ENCODE measurements around the gene RASL10B. TPM values are rescaled to one million over a fixed set of nuclear protein-coding genes. Genes with fewer than 3 reads are reported as not detected.

Gene RASL10B
- total RNA-seq, 1 experiment from 2014 or later = 4.3 TPM

DNA sequence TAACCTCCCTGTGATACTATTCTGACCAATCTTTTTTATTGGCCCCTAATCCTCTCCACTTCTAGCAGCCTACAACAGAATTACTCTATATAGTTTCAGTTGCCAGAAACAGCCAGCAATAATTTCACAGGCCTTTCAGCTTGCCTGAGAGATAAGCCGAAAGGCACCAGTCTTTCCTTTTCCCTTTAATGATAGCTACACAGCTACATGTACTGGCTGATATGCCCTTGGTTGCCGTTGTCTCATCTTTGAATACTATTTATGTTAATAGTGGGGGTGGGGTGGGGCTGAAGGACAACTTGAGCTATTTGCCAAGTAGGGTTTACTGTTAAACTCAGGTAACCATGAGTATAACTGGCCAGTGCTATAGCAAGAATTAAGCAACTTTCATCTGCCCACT, 35.8 kb upstream of the RASL10B start:
- H3K27me3 ChIP-seq (ENCODE audit: control insufficient read depth, insufficient read depth, low read length) = no peaks in the 10 kb centered on the region
- H3K4me1 ChIP-seq (ENCODE audit: control insufficient read depth, insufficient read depth, low read length) = peaks cover 9% of the 10 kb centered on the region; the same call in 1 of the 2 replicates
- H3K36me3 ChIP-seq (ENCODE audit: control insufficient read depth, insufficient read depth, low read length) = peaks cover 42% of the 10 kb centered on the region
- intact Hi-C loops (cut with micrococcal nuclease; ENCODE audit: unreplicated experiment) = no loop called here
- CTCF ChIA-PET = no interaction called here
- no peak overlapping the region for H3K27ac ChIP-seq (ENCODE audit: low read length)
- TF ChIP-seq, protein P1, sequence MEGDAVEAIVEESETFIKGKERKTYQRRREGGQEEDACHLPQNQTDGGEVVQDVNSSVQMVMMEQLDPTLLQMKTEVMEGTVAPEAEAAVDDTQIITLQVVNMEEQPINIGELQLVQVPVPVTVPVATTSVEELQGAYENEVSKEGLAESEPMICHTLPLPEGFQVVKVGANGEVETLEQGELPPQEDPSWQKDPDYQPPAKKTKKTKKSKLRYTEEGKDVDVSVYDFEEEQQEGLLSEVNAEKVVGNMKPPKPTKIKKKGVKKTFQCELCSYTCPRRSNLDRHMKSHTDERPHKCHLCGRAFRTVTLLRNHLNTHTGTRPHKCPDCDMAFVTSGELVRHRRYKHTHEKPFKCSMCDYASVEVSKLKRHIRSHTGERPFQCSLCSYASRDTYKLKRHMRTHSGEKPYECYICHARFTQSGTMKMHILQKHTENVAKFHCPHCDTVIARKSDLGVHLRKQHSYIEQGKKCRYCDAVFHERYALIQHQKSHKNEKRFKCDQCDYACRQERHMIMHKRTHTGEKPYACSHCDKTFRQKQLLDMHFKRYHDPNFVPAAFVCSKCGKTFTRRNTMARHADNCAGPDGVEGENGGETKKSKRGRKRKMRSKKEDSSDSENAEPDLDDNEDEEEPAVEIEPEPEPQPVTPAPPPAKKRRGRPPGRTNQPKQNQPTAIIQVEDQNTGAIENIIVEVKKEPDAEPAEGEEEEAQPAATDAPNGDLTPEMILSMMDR (IDR thresholded peaks at IDR 0.05) = no peak
- TF ChIP-seq TCF7L2 (IDR thresholded peaks at IDR 0.05; ENCODE audit: low read depth, low read length) (no peak), POLR2AphosphoS5 (IDR thresholded peaks at IDR 0.05; ENCODE audit: low read depth, low read length) (no peak), SIN3A (IDR thresholded peaks at IDR 0.05; ENCODE audit: borderline replicate concordance, insufficient read depth, low read depth, low read length) (no peak)
- TF ChIP-seq, protein P2, sequence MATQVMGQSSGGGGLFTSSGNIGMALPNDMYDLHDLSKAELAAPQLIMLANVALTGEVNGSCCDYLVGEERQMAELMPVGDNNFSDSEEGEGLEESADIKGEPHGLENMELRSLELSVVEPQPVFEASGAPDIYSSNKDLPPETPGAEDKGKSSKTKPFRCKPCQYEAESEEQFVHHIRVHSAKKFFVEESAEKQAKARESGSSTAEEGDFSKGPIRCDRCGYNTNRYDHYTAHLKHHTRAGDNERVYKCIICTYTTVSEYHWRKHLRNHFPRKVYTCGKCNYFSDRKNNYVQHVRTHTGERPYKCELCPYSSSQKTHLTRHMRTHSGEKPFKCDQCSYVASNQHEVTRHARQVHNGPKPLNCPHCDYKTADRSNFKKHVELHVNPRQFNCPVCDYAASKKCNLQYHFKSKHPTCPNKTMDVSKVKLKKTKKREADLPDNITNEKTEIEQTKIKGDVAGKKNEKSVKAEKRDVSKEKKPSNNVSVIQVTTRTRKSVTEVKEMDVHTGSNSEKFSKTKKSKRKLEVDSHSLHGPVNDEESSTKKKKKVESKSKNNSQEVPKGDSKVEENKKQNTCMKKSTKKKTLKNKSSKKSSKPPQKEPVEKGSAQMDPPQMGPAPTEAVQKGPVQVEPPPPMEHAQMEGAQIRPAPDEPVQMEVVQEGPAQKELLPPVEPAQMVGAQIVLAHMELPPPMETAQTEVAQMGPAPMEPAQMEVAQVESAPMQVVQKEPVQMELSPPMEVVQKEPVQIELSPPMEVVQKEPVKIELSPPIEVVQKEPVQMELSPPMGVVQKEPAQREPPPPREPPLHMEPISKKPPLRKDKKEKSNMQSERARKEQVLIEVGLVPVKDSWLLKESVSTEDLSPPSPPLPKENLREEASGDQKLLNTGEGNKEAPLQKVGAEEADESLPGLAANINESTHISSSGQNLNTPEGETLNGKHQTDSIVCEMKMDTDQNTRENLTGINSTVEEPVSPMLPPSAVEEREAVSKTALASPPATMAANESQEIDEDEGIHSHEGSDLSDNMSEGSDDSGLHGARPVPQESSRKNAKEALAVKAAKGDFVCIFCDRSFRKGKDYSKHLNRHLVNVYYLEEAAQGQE (IDR thresholded peaks at IDR 0.05; ENCODE audit: insufficient read depth in 1 of 2, low read depth in 2 of 2, low read length in 1 of 2) = no peak
- POLR2A ChIA-PET = no interaction called here
- in situ Hi-C loops (cut with HindIII; ENCODE audit: low pct_unique_long_range_greater_than_20kb, low sequenced_read_pairs) = no loop called here
- no TSS peak for BruUV-seq (replicated peaks)
- H3K4me3 ChIP-seq (ENCODE audit: low read depth in 2 of 2, low read length in 2 of 2) = no peak overlapping the region
- no peak for ATAC-seq
- no peaks in the 10 kb centered on the region for H3K9me3 ChIP-seq (ENCODE audit: control insufficient read depth, insufficient read depth, low read depth, low read length)
- DNase-seq (ENCODE audit: low read depth, low spot score) = no peak

DNA sequence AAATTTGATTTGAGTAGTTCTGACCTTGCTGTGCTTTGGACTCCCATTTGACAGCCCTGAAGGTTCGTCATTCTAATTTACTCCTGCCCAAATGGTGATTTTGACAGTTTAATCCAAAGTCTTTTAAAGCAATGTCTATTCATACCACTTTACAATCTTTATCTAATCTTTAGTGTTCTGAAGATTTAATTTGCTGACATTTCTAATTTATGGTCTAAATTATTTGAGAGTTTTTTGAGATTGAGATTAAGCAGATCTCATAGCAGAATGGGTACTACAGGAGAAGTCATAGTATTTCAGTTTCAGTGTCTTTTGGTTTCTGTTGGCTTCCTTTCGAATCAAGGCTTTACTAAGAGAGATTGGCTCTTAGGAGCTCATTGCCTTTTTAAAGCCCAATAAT, 32.6 kb upstream of the RASL10B start:
- ATAC-seq (no peak), DNase-seq (ENCODE audit: low read depth, low spot score) (no peak)
- Histone ChIP-seq H3K36me3 (ENCODE audit: control insufficient read depth, insufficient read depth, low read length) (peaks cover 20% of the 10 kb centered on the region), H3K4me1 (ENCODE audit: control insufficient read depth, insufficient read depth, low read length) (no peaks in the 10 kb centered on the region), H3K4me3 (ENCODE audit: low read depth in 2 of 2, low read length in 2 of 2) (no peak overlapping the region), H3K27me3 (ENCODE audit: control insufficient read depth, insufficient read depth, low read length) (no peaks in the 10 kb centered on the region), H3K9me3 (ENCODE audit: control insufficient read depth, insufficient read depth, low read depth, low read length) (no peaks in the 10 kb centered on the region), H3K27ac (ENCODE audit: low read length) (no peak overlapping the region)
- no TSS peak for BruUV-seq (replicated peaks)
- ChIA-PET CTCF (no interaction called here), POLR2A (no interaction called here)
- TF ChIP-seq POLR2AphosphoS5 (IDR thresholded peaks at IDR 0.05; ENCODE audit: low read depth, low read length) (no peak), TCF7L2 (IDR thresholded peaks at IDR 0.05; ENCODE audit: low read depth, low read length) (no peak), SIN3A (IDR thresholded peaks at IDR 0.05; ENCODE audit: borderline replicate concordance, insufficient read depth, low read depth, low read length) (no peak)
- TF ChIP-seq, protein P1 (IDR thresholded peaks at IDR 0.05) = no peak
- TF ChIP-seq, protein P2 (IDR thresholded peaks at IDR 0.05; ENCODE audit: insufficient read depth in 1 of 2, low read depth in 2 of 2, low read length in 1 of 2) = no peak
- intact Hi-C loops (cut with micrococcal nuclease; ENCODE audit: unreplicated experiment) (no loop called here), in situ Hi-C loops (cut with HindIII; ENCODE audit: low pct_unique_long_range_greater_than_20kb, low sequenced_read_pairs) (no loop called here)

Measured in Panc1 (cell line).